Psoas muscle (tissue), 8 donors: ENCODE measurements around the gene SNCB. TPM values are rescaled to one million over a fixed set of nuclear protein-coding genes. Genes with fewer than 3 reads are reported as not detected.

Experiments used
- ATAC-seq, 4 donors: fragments of 200-7000 bp; cut with Tn5 transposase; one replicate each; pipeline ENCODE4 v1.9.1; 2020; ENCODE audit warnings: moderate library complexity in 3 of 4, mild to moderate bottlenecking in 2 of 4
- DNase-seq, 2 donors: peaks; one replicate each; pipeline ENCODE4 v3.0.0-alpha.2; 2020
- H3K27ac ChIP-seq: fragments of 200-600 bp; one replicate; pipeline ENCODE4 v1.8.0; 2022
- H3K27me3 ChIP-seq, 3 donors: fragments of 200-600 bp in 1 of 3; one replicate each; pipeline versions ENCODE4 v1.6.1 to v1.8.0; 2013 to 2022; ENCODE audit warnings: low read length in 2 of 3, mild to moderate bottlenecking in 2 of 3, moderate library complexity in 1 of 3; ENCODE audit not compliant: insufficient read depth in 3 of 3
- H3K36me3 ChIP-seq, 2 donors: fragments of 200-600 bp in 1 of 2; one replicate each; pipeline versions ENCODE4 v1.6.1 to v1.8.0; 2013 to 2022; ENCODE audit warnings: low read depth in 1 of 2, mild to moderate bottlenecking in 1 of 2, moderate library complexity in 1 of 2; ENCODE audit not compliant: insufficient read depth in 1 of 2
- H3K4me1 ChIP-seq: fragments of 200-600 bp; one replicate; pipeline ENCODE4 v1.8.0; 2022
- H3K4me3 ChIP-seq: fragments of 200-600 bp; one replicate; pipeline ENCODE4 v1.8.0; 2022; ENCODE audit warnings: mild to moderate bottlenecking
- H3K9me3 ChIP-seq: fragments of 200-600 bp; one replicate; pipeline ENCODE4 v1.8.0; 2022
- WGBS, 3 donors: extraction: QIAGEN DNeasy Blood & Tissue Kit; methylation state at CpG; one replicate each; pipeline versions ENCODE4 v1.1.6 to v1.1.7; 2013; 5-methylcytosine and 5-hydroxymethylcytosine counted together
- intact Hi-C, 2 donors: fragments of 100-400 bp; cut with DNase I; formaldehyde crosslinking; loops; one replicate each; pipeline versions ENCODE4 v1.11.0 to v1.14.2; 2022
- polyA plus RNA-seq, 3 donors: library from polyadenylated mRNA; stranded (reverse); fragments of 200-250 nt; gene quantifications; one replicate each; pipeline ENCODE4 v1.2.3, GENCODE V29; 2013
- total RNA-seq, 4 donors: library from RNA; stranded (reverse); fragmentation: NEBNext Ultra II Directional in 2 of 4; extraction: Animal tissue kit (Norgen Biotek cat#: 25700) in 2 of 4; gene quantifications; one replicate each; pipeline versions ENCODE4 v1.2.1 to v1.2.4, GENCODE V29; 2021 to 2023
- TF ChIP-seq, protein P1 (sequence below): fragments of 200-600 bp; IDR thresholded peaks from one replicate; pipeline ENCODE4 v1.8.0; 2022; ENCODE audit warnings: antibody characterized with exemption
- donor health status: healthy with polysubstance abuse.
- donor health status: DM: no; HTN: no; CAD: no; lungs with moderate emphysema.
- donor health status: Bipolar disorder and iron deficiency.
- donor health status: healthy.
- donor health status: DM: yes; HTN: yes; CAD: no.
- donor health status: DM: no; HTN: no; CAD: no.
- donor health status: DM: no; HTN: no; CAD: no.
- donor health status: DM: yes; HTN: yes; CAD: no.

SNCB gene
- total and polyA plus RNA-seq, 7 donors, result 0.32 to 1.2 (median 0.42) TPM

GRCh38 chr5:176625966-176626875 is 4.1 kb downstream of the SNCB start:
- DNase-seq, result no peak
- Histone ChIP-seq H3K36me3 (no peaks in the 10 kb centered on the region), H3K9me3 (no peaks in the 10 kb centered on the region), H3K27me3 (peaks cover 0 to 28% (median 9%) of the 10 kb centered on the region in 3 donors), H3K4me1 (peaks cover 13% of the 10 kb centered on the region), H3K27ac (no peak overlapping the region), H3K4me3 (no peak overlapping the region)
- intact Hi-C loops, result no loop called here
- ATAC-seq, result no peak
- TF ChIP-seq, protein P1, sequence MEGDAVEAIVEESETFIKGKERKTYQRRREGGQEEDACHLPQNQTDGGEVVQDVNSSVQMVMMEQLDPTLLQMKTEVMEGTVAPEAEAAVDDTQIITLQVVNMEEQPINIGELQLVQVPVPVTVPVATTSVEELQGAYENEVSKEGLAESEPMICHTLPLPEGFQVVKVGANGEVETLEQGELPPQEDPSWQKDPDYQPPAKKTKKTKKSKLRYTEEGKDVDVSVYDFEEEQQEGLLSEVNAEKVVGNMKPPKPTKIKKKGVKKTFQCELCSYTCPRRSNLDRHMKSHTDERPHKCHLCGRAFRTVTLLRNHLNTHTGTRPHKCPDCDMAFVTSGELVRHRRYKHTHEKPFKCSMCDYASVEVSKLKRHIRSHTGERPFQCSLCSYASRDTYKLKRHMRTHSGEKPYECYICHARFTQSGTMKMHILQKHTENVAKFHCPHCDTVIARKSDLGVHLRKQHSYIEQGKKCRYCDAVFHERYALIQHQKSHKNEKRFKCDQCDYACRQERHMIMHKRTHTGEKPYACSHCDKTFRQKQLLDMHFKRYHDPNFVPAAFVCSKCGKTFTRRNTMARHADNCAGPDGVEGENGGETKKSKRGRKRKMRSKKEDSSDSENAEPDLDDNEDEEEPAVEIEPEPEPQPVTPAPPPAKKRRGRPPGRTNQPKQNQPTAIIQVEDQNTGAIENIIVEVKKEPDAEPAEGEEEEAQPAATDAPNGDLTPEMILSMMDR, result no peak
- 46 to 71% (median 51%) methylated on average over 24 to 25 of the region's 25 CpGs for WGBS, 3 donors

DNA sequence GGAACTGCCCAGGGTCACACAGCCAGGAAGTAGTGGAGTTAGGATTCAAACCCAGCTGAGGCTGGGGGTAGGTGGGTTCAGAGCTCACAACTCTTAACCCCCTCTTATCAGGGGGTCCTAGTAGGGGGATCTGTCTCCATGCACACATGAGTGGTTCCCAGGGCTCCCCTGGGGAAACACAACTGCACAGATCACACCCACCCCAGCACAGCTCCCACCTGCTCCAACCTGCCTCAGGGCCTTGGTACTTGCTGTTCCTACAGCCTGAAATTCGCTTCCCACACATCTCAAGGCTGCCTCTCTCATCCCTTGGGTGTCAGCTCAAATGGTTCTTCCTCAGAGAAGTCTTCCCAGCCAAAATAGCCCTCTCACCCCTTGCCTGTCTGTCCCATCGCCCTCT is 4.8 kb downstream of the SNCB start:
- Histone ChIP-seq H3K4me3 (no peak overlapping the region), H3K36me3 (no peaks in the 10 kb centered on the region), H3K27ac (no peak overlapping the region), H3K4me1 (peaks cover 20% of the 10 kb centered on the region), H3K27me3 (peaks cover 0 to 30% (median 10%) of the 10 kb centered on the region in 3 donors), H3K9me3 (no peaks in the 10 kb centered on the region)
- TF ChIP-seq, protein P1, result no peak
- intact Hi-C loops, result no loop called here
- DNase-seq (no peak), ATAC-seq (no peak)
- WGBS, 3 donors, result 71 to 97% (median 83%) methylated on average over 2 of the region's 2 CpGs

DNA sequence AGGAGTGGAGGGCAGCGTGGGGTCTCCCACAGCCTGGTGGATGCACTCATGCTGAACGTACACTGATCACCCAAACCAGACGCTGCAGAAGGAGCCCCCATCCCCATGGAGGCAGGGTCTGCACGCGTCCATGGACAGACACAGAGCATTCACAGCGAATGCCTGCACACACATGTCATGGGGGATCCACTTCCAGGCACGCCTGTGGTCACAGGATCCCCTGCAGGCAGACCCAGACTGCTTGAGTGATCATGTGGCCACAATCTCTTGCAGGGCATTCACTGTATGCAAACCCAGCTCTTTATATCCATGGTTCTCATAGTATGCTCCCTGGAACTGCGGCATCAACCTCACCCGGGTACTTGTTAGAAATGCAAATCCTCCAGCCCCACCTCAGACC is 5.4 kb downstream of the SNCB start:
- no peaks in the 10 kb centered on the region for H3K9me3 ChIP-seq
- H3K36me3 ChIP-seq, result no peaks in the 10 kb centered on the region
- intact Hi-C loops, result no loop called here
- TF ChIP-seq, protein P1, result no peak
- ATAC-seq, result no peak
- WGBS, 3 donors, result 61 to 74% (median 63%) methylated on average over 9 of the region's 9 CpGs
- H3K27ac ChIP-seq, result no peak overlapping the region
- peaks cover 23% of the 10 kb centered on the region for H3K4me1 ChIP-seq
- H3K4me3 ChIP-seq, result no peak overlapping the region
- DNase-seq, result no peak
- peaks cover 0 to 32% (median 14%) of the 10 kb centered on the region in 3 donors for H3K27me3 ChIP-seq

DNA sequence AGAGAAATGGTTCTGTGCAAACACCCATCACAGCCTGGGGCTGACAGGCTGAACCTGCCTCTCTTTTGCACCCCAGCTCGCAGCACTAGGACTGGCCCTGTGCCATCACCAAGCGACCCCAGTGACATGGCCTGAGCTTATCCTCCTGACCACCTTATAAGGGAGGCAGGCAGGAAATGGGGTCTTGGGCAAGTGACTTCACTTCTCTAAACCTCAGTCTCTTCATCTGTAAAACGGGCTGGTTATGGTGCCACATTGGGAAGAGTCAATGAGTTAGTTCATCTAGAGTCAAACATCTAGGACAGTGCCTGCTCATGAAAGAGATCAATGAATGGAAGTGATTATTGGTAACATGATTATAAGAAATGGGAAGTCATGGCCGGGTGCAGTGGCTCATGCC is 6.2 kb downstream of the SNCB start:
- 63 to 72% (median 68%) methylated on average over 4 of the region's 4 CpGs for WGBS, 3 donors
- intact Hi-C loops, result no loop called here
- TF ChIP-seq, protein P1, result no peak
- Histone ChIP-seq H3K9me3 (no peaks in the 10 kb centered on the region), H3K27me3 (peaks cover 0 to 32% (median 16%) of the 10 kb centered on the region in 3 donors), H3K36me3 (no peaks in the 10 kb centered on the region), H3K4me1 (peaks cover 24% of the 10 kb centered on the region), H3K4me3 (no peak overlapping the region), H3K27ac (no peak overlapping the region)
- ATAC-seq, result no peak
- no peak for DNase-seq
